ENCODE results near the gene BRINP2.

GRCh38 chr1:177165069-177165439, 5.7 kb upstream of the BRINP2 start:
- TF ChIP-seq CTCF (IDR thresholded peaks at IDR 0.05) (no peak), POLR2A (IDR thresholded peaks at IDR 0.05) (no peak)

Data from heart left ventricle (tissue), 13 donors.